DOHH2 (cell line): ENCODE results near the gene REEP3.

Experiments
- H3F3A ChIP-seq: fragments of 200-600 bp; sonication (generic), shearing (Covaris generic); 2 replicates; pipeline ENCODE4 v1.6.0; 2016; ENCODE audit warnings: antibody characterized with exemption, mild to moderate bottlenecking; ENCODE audit not compliant: control insufficient read depth, insufficient read depth
- H3K27ac ChIP-seq: fragments of 200-600 bp; sonication (generic); 2 replicates; pipeline ENCODE4 v1.5.1; 2014; ENCODE audit warnings: low read depth, mild to moderate bottlenecking, low read length, moderate library complexity
- H3K27me3 ChIP-seq: fragments of 200-600 bp; sonication (generic); 2 replicates; pipeline ENCODE4 v1.6.1; 2014; ENCODE audit warnings: mild to moderate bottlenecking, low read length, mixed read lengths; ENCODE audit not compliant: control insufficient read depth
- H3K36me3 ChIP-seq: fragments of 200-600 bp; sonication (generic); 2 replicates; pipeline ENCODE4 v1.6.1; 2014; ENCODE audit warnings: mild to moderate bottlenecking, low read length, moderate library complexity, mixed read lengths; ENCODE audit not compliant: control insufficient read depth
- H3K4me1 ChIP-seq: fragments of 200-600 bp; sonication (generic); 2 replicates; pipeline ENCODE4 v1.6.1; 2014; ENCODE audit warnings: mild to moderate bottlenecking, low read length, mixed read lengths; ENCODE audit not compliant: control insufficient read depth
- H3K4me2 ChIP-seq: fragments of 200-600 bp; sonication (generic); 2 replicates; pipeline ENCODE4 v1.6.0; 2014; ENCODE audit warnings: mild to moderate bottlenecking, low read length, moderate library complexity
- H3K4me3 ChIP-seq: fragments of 200-600 bp; sonication (generic); 2 replicates; pipeline ENCODE4 v1.5.1; 2014; ENCODE audit warnings: mild to moderate bottlenecking, low read length, mixed read lengths
- H3K79me2 ChIP-seq: fragments of 200-600 bp; sonication (generic); 2 replicates; pipeline ENCODE4 v1.6.1; 2014; ENCODE audit warnings: mild to moderate bottlenecking, low read length, mixed read lengths; ENCODE audit not compliant: control insufficient read depth
- H3K9me2 ChIP-seq: fragments of 200-600 bp; sonication (generic); replicated peaks from 2 replicates; pipeline ENCODE4 v1.6.1; 2014; ENCODE audit warnings: mild to moderate bottlenecking, low read length, mixed read lengths; ENCODE audit not compliant: control insufficient read depth
- H3K9me3 ChIP-seq: fragments of 200-600 bp; sonication (generic); 2 replicates; pipeline ENCODE4 v1.6.1; 2014; ENCODE audit warnings: antibody characterized with exemption, low read length, mixed read lengths; ENCODE audit not compliant: control insufficient read depth, insufficient read depth
- H4K20me1 ChIP-seq: fragments of 200-600 bp; sonication (generic); 2 replicates; pipeline ENCODE4 v1.6.0; 2014; ENCODE audit warnings: low read depth, mild to moderate bottlenecking, antibody characterized with exemption, low read length, moderate library complexity; ENCODE audit not compliant: control insufficient read depth, insufficient read depth
- EZH2phosphoT487 ChIP-seq: fragments of 200-600 bp; sonication (generic); IDR thresholded peaks from 2 replicates; pipeline ENCODE4 v1.6.1; 2017; ENCODE audit warnings: borderline replicate concordance, mild to moderate bottlenecking, antibody characterized with exemption, low read length, moderate library complexity, mixed read lengths
- TF ChIP-seq, protein P1 (sequence below): fragments of 200-600 bp; sonication (generic); IDR thresholded peaks from one replicate; pipeline ENCODE4 v1.5.1; 2014; ENCODE audit warnings: antibody characterized with exemption, mild to moderate bottlenecking, low read depth, low read length; ENCODE audit not compliant: poor library complexity, severe bottlenecking

REEP3 gene

DNA sequence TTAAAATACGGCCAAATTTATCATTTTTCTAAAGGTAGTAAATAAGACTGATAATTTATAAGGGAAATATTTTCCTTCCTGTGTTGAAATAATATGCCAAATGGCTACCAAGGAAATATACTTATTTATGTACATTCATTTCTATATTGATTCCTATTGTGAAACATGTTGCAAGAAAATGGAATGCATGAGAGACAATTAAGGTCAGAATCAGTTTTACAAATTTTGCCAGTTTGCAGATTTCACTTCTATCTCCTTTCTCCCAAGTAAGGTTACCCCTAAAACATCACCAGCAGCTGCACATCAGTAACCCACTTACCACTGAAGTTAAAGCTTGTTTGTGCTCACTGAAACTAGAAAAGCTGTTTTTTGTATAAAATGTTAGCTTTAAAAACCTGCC is 19.2 kb upstream of the REEP3 start:
- Histone ChIP-seq H3K36me3 (no peaks in the 10 kb centered on the region), H3K79me2 (peaks cover 72% of the 10 kb centered on the region), H3K27ac (no peak overlapping the region), H3K4me1 (peaks cover 11% of the 10 kb centered on the region), H4K20me1 (peaks cover 8% of the 10 kb centered on the region; the same call in 1 of the 2 replicates), H3K27me3 (no peaks in the 10 kb centered on the region), H3K9me2 (no peaks in the 10 kb centered on the region), H3F3A (no peaks in the 10 kb centered on the region), H3K9me3 (no peaks in the 10 kb centered on the region), H3K4me2 (no peak overlapping the region), H3K4me3 (no peak overlapping the region)
- TF ChIP-seq, protein P1, sequence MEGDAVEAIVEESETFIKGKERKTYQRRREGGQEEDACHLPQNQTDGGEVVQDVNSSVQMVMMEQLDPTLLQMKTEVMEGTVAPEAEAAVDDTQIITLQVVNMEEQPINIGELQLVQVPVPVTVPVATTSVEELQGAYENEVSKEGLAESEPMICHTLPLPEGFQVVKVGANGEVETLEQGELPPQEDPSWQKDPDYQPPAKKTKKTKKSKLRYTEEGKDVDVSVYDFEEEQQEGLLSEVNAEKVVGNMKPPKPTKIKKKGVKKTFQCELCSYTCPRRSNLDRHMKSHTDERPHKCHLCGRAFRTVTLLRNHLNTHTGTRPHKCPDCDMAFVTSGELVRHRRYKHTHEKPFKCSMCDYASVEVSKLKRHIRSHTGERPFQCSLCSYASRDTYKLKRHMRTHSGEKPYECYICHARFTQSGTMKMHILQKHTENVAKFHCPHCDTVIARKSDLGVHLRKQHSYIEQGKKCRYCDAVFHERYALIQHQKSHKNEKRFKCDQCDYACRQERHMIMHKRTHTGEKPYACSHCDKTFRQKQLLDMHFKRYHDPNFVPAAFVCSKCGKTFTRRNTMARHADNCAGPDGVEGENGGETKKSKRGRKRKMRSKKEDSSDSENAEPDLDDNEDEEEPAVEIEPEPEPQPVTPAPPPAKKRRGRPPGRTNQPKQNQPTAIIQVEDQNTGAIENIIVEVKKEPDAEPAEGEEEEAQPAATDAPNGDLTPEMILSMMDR = no peak
- no peak for TF ChIP-seq EZH2phosphoT487

DNA sequence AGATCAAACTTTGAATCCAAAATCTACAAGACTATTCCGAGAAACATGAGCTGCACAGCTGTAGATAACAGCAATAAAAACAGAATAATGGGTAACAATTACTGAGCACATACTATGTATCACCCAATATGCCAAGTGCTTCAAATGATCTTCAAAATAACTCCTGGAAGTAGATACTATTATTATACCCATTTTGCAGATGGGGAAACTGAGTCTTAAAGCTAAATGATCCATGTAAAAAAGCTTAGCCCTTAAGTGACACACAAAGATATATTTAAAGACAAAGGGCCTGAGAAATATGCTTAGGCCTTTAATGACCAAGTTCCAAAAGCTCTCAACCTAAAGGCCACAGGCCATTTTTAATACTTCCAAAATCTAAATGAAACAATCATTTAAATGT is 18.4 kb upstream of the REEP3 start:
- H3K36me3 ChIP-seq = no peaks in the 10 kb centered on the region
- no peak for TF ChIP-seq EZH2phosphoT487
- TF ChIP-seq, protein P1 = no peak
- no peaks in the 10 kb centered on the region for H3K9me3 ChIP-seq
- H3K9me2 ChIP-seq = no peaks in the 10 kb centered on the region
- no peaks in the 10 kb centered on the region for H3F3A ChIP-seq
- H3K27me3 ChIP-seq = no peaks in the 10 kb centered on the region
- peaks cover 69% of the 10 kb centered on the region for H3K79me2 ChIP-seq
- H3K4me3 ChIP-seq = no peak overlapping the region
- H3K4me1 ChIP-seq = peaks cover 3% of the 10 kb centered on the region
- no peak overlapping the region for H3K27ac ChIP-seq
- H3K4me2 ChIP-seq = no peak overlapping the region
- H4K20me1 ChIP-seq = peaks cover 8% of the 10 kb centered on the region; the same call in 1 of the 2 replicates

DNA sequence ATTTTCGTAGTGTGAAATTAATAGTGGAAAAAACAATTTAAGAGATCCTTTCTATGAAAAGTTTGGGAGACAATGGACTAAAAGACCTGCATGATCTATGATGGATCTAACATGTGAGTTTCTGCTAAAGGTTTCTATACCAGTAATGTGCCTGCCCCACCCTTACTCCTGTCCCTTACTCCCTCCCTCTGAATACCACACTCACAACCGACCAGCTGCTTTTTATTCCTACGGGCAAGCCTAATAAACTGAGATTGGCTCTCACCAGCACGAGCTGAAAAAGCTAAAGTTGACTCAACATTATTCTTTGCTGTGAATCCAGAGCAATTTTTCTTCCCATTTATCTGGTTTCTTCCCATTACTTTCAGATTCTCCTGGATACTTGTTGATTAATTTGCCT is 17.8 kb upstream of the REEP3 start:
- H3K4me3 ChIP-seq = no peak overlapping the region
- no peaks in the 10 kb centered on the region for H3F3A ChIP-seq
- H3K27me3 ChIP-seq = no peaks in the 10 kb centered on the region
- no peaks in the 10 kb centered on the region for H3K36me3 ChIP-seq
- H3K9me2 ChIP-seq = no peaks in the 10 kb centered on the region
- H3K27ac ChIP-seq = no peak overlapping the region
- peaks cover 71% of the 10 kb centered on the region for H3K79me2 ChIP-seq
- peaks cover 8% of the 10 kb centered on the region; the same call in 1 of the 2 replicates for H4K20me1 ChIP-seq
- H3K4me1 ChIP-seq = no peaks in the 10 kb centered on the region
- H3K4me2 ChIP-seq = no peak overlapping the region
- no peaks in the 10 kb centered on the region for H3K9me3 ChIP-seq
- TF ChIP-seq, protein P1 = no peak
- TF ChIP-seq EZH2phosphoT487 = no peak
